Germinal center (tissue), 1 donor: ENCODE results near the gene COPS9.

Experiments
- DNase-seq: peaks from one replicate; pipeline ENCODE4 v3.0.0; 2012; ENCODE audit warnings: mixed read lengths, low spot score

COPS9 gene

DNA sequence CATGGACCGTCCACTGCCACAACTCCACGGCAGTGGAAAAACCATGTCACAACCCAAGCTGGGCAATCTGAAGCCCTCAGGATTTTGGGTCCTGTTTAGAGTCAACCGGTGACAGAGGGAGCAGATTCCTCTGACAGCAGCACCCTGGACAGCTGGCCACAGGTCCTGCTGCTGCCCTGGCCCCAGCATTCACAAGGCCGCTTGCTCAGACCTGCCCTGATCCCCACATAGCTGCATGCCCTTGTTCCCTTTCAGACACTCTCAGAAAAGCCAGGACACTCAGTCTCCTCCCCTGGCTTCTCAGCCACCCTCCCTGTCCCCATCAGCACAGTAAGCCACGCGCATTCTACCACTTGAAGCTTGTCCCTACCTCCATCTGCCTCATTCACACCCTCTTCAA, 1.6 kb downstream of the COPS9 start:
- no peak for DNase-seq

- no peak for DNase-seq
These were observed 2.7 kb downstream of the COPS9 start for GRCh38 chr2:240133401-240133800.

DNA sequence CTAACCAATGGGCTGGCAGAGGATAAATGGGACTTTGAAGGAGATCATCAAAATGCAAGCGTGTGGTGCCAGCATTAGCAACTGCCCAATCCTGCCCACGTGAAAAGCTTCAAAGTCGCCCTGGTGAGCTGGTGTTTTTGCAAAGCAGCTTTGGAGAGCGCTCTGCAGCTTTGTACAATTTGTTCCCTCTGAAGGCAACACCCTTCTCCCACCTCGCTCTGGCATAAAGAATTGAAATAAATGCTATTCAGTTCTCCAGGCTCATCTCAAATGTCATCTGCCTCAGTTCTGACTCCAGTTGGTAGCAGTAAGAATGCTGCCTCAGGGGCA, 3.5 kb downstream of the COPS9 start:
- DNase-seq = no peak

- no peak for DNase-seq
These were observed 4.0 kb downstream of the COPS9 start for GRCh38 chr2:240131941-240132650.

DNA sequence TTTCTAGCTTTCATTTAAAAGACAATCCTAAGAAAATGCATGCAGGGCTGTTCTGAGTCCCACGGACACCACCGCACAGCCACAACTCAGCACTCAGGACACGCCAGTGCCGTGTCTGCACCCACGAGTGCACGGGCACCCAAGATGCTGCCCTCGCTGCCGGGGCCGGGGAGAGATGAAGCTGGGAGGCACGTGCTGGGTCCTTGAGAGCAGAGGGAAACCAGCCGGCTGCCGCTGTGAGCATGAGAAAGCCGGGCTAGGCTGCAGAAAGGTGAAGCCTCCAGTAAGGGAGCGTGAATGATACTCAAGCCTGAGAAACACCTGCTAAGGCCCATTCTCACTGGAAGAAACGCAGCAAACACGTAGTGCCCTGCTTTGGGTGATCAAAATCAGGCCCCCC, 4.8 kb downstream of the COPS9 start:
- DNase-seq = no peak

- DNase-seq = no peak
These were observed 5.5 kb downstream of the COPS9 start for GRCh38 chr2:240130393-240131195.

GRCh38 chr2:240129731-240130392, 6.2 kb downstream of the COPS9 start:
- DNase-seq = no peak

DNA sequence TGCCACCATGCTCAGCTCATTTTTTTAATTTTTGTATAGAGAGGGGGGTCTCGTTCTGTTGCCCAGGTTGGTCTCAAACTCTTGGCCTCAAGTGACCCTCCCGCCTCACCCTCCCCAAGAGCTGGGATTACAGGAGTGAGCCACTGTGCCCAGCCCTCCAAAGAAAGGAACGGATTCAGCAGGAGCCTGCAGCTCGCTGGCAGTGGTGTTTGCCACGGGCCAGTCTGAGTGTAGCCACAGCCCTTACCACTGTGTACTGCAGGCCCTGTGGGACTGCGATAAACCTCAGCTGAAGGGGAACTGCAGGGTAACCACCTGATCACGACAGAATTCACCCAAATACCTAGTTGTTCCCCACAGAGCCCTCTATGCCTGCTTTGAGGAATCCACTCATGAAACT, 6.8 kb downstream of the COPS9 start:
- no peak for DNase-seq

DNA sequence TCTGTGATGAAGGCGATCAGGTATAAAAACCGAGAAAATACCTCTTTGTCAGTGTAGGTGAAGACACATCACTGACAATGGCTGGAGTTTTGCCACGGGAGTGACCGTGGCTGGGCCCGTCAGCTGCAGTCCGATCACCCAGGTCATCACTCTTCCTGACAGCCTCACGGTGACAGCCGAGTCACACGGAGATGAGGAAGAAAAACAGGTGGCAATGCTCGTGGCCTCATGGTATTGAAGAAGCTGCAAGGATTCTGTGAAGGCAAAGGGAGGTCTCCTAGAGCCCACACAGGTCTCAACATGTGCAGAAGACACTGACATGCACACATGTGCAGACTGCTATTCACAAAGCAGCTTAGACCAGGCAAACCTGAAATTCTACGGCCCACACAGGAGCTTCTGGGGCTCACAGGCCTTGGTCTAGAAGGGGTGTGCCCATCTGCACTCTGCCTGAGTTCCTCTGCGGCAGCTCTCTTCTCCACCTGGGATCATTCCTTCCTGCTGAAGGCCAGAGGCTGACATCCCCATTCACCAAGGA, 7.4 kb downstream of the COPS9 start:
- DNase-seq = no peak

- DNase-seq = no peak
These were observed 8.0 kb downstream of the COPS9 start for GRCh38 chr2:240127911-240128607.

GRCh38 chr2:240127191-240127750, 8.8 kb downstream of the COPS9 start:
- DNase-seq = no peak

DNA sequence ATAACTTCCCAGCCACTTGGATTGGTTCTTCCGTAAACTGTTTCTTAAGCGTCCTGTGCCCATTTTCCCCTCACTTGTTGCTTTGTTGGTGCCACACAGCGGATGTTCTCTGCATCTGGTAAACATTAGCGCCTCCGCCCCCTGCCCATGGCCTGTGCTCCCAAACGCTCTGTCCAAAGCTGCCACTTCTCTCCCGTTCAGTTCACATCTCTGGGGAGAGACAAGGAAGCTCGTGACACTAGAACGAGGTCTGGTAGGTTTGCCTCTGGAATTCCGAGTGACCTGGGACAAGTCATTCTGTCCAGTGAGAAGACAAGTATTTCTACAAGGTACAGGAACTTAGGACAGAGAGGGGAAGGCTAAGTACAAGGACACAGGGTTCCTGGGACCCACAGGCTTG, 9.4 kb downstream of the COPS9 start:
- DNase-seq = no peak

DNA sequence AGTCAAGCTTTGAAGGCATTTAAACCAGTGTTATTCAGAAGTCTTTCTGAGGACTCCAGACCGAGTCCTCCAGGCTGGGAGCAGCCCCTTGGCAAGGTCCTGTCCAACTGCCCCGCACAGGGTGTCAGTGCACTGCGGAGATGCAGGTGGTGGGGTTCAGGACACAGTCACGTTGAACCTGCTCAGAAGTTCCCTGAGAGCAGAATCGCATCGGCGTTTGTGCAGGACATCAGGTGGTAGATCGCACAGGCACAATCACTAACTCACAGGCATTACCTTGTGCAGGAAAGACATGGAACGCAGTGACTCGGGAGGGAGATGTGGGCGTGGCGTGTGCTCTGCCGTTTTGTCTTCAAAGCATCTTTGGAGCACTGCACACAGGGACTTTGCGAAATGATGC, 10.4 kb downstream of the COPS9 start:
- no peak for DNase-seq

- no peak for DNase-seq
These were observed 11.5 kb downstream of the COPS9 start for GRCh38 chr2:240124651-240125030.

GRCh38 chr2:240123821-240124650, 12.1 kb downstream of the COPS9 start:
- DNase-seq = no peak

GRCh38 chr2:240121675-240122074, 14.4 kb downstream of the COPS9 start:
- DNase-seq = no peak

DNA sequence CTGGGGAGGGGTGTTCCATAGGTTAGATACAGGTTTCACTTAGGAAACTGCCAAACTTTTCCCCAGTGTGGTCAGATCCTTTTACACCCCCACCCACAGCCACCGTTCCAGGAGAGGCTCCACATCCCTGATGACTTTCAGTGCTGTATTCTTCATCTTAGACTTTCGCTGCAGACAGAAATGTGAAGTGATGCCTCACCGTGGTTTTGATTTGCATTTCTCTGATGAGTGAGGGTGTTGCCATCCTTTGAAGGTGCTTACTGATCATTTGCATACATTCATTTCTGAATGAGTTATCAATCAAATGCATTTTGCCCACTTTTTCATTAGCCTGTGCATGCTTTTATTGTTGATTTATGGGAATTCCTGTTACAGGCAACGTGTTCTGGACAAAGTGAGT, 14.9 kb downstream of the COPS9 start:
- DNase-seq = no peak

GRCh38 chr2:240114233-240114632, 21.9 kb downstream of the COPS9 start:
- no peak for DNase-seq

GRCh38 chr2:240112914-240113690, 23.0 kb downstream of the COPS9 start:
- no peak for DNase-seq

DNA sequence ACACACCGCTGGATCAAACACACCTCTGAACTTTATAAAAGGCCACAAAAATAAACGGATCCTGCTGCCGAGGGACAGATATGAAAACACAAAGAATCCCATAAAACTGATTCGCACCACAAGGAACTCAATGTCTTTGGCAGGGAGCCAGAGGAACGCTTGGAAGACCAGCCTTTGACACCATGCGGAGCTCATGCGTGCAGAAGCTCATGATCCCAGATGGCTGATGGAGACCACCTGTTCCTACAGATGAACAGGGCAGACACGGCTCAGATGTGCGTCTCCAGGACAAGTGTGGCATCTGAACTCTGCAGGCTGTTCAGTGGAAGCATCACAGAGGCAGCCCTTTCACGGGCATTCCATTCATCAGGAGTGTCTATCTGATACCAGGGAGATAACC, 24.9 kb downstream of the COPS9 start:
- no peak for DNase-seq
